Sigmoid colon (tissue), 4 donors: Measurements from ENCODE around the gene RPTOR.

Experiments
- POLR2A ChIP-seq, 2 donors: fragments of 450-650 bp; IDR thresholded peaks; one replicate each; pipeline ENCODE4 v1.6.1; 2016; ENCODE audit warnings: antibody characterized with exemption in 2 of 2, mild to moderate bottlenecking in 2 of 2, moderate library complexity in 2 of 2
- POLR2AphosphoS5 ChIP-seq, 4 donors: sonication (generic); formaldehyde crosslinking; IDR thresholded peaks; one replicate each; pipeline ENCODE4 v1.6.1; 2017; ENCODE audit warnings: antibody characterized with exemption in 4 of 4
- TF ChIP-seq, protein P1 (sequence below), 4 experiments: fragments of 450-650 bp in 3 of 4; fragments of 200-600 bp in 1 of 4; IDR thresholded peaks; one replicate each; pipeline ENCODE4 v1.5.1; 2016 to 2019; ENCODE audit warnings: antibody characterized with exemption in 4 of 4, mild to moderate bottlenecking in 3 of 4, moderate library complexity in 2 of 4

DNA sequence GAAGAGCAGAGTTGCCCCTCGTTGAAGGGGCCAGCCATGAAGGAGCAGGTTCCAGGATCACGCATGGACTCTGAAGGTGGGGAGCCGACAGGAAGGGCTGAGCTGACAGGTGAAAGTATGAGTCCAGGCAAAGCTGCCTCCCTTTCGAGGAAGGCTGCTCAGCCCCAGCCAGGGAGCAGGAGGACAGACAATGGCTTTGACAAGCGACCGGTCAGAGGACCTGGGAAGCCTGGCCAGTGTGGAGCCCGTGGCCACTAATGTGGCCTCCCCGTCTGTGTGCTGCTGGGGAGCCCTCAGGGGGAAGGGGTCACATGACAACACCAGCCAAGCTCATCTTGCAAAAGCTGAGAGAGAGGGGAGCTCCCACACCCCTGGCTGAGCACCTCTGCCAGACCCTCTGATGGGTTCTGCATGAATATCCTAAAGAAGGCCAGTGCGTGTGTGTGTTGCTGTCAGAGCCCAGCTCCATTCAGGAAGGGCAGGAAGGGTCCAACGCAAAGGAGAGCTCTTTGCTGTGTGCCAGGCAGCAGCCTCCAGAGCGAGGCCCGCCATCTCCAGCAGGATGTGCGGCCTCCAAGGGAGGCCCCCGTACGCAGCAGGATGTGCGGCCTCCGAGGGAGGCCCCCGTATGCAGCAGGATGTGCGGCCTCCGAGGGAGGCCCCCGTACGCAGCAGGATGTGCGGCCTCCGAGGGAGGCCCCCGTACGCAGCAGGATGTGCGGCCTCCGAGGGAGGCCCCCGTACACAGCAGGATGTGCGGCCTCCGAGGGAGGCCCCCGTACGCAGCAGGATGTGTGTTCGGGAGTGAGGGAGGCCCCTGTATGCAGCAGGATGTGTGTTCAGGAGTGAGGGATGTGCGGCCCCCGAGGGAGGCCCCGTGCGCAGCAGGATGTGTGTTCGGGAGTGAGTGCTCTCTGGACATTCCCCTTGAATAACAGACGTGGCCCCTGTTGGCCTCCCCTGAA lies 344.9 kb downstream of the RPTOR start:
- TF ChIP-seq, protein P1, sequence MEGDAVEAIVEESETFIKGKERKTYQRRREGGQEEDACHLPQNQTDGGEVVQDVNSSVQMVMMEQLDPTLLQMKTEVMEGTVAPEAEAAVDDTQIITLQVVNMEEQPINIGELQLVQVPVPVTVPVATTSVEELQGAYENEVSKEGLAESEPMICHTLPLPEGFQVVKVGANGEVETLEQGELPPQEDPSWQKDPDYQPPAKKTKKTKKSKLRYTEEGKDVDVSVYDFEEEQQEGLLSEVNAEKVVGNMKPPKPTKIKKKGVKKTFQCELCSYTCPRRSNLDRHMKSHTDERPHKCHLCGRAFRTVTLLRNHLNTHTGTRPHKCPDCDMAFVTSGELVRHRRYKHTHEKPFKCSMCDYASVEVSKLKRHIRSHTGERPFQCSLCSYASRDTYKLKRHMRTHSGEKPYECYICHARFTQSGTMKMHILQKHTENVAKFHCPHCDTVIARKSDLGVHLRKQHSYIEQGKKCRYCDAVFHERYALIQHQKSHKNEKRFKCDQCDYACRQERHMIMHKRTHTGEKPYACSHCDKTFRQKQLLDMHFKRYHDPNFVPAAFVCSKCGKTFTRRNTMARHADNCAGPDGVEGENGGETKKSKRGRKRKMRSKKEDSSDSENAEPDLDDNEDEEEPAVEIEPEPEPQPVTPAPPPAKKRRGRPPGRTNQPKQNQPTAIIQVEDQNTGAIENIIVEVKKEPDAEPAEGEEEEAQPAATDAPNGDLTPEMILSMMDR (IDR thresholded peaks at IDR 0.05) = no peak
- TF ChIP-seq POLR2AphosphoS5 (IDR thresholded peaks at IDR 0.05) (no peak), POLR2A (IDR thresholded peaks at IDR 0.05) (no peak)
